Measurements from ENCODE around the gene ARHGEF37. TPM values are rescaled to one million over a fixed set of nuclear protein-coding genes. Genes with fewer than 3 reads are reported as not detected.

The ARHGEF37 gene
- total and polyA plus RNA-seq, 2 donors from 2014 or later: 6.9 to 21.8 TPM

- H3K27ac ChIP-seq (ENCODE audit: low read depth in 2 of 2, low read length in 2 of 2): no peak overlapping the region
- intact Hi-C loops (cut with DNase I): no loop called here
- FAIRE-seq: no peak
Measured at GRCh38 chr5:149674686-149675085, 93.4 kb downstream of the ARHGEF37 start.

GRCh38 chr5:149675610-149676201 lies 94.4 kb downstream of the ARHGEF37 start:
- no peak for TF ChIP-seq CTCF (IDR thresholded peaks at IDR 0.05; ENCODE audit: borderline replicate concordance, extremely low read depth, insufficient read depth)

More at GRCh38 chr5:149674686-149675085, 93.4 kb downstream of the ARHGEF37 start:
- Histone ChIP-seq H3K4me3 (ENCODE audit: low read length in 3 of 3) (no peak overlapping the region), H3K27me3 (ENCODE audit: control insufficient read depth, insufficient read depth, low read length) (no peaks in the 10 kb centered on the region), H3K36me3 (ENCODE audit: control insufficient read depth in 2 of 3, insufficient read depth in 3 of 3, low read length in 3 of 3) (no peaks in the 10 kb centered on the region), H3K9me3 (ENCODE audit: control insufficient read depth in 2 of 3, insufficient read depth in 1 of 3, low read length in 3 of 3) (no peaks in the 10 kb centered on the region), H3K9ac (ENCODE audit: low read length in 3 of 3) (no peak overlapping the region), H3K4me1 (ENCODE audit: control insufficient read depth in 2 of 3, insufficient read depth in 2 of 3, low read depth in 1 of 3, low read length in 3 of 3) (peaks cover 0 to 9% (median 3%) of the 10 kb centered on the region in 3 donors)
- TF ChIP-seq CTCF (IDR thresholded peaks at IDR 0.05; ENCODE audit: borderline replicate concordance, extremely low read depth, insufficient read depth): no peak
- no peak for DNase-seq

GRCh38 chr5:149677731-149678130 lies 96.4 kb downstream of the ARHGEF37 start:
- no peak for TF ChIP-seq CTCF (IDR thresholded peaks at IDR 0.05; ENCODE audit: borderline replicate concordance, extremely low read depth, insufficient read depth)
- intact Hi-C loops (cut with DNase I): no loop called here
- Histone ChIP-seq H3K9ac (ENCODE audit: low read length in 3 of 3) (no peak overlapping the region), H3K27ac (ENCODE audit: low read depth in 2 of 2, low read length in 2 of 2) (no peak overlapping the region), H3K4me1 (ENCODE audit: control insufficient read depth in 2 of 3, insufficient read depth in 2 of 3, low read depth in 1 of 3, low read length in 3 of 3) (peaks cover 0 to 9% (median 3%) of the 10 kb centered on the region in 3 donors), H3K36me3 (ENCODE audit: control insufficient read depth in 2 of 3, insufficient read depth in 3 of 3, low read length in 3 of 3) (no peaks in the 10 kb centered on the region), H3K27me3 (ENCODE audit: control insufficient read depth, insufficient read depth, low read length) (no peaks in the 10 kb centered on the region), H3K9me3 (ENCODE audit: control insufficient read depth in 2 of 3, insufficient read depth in 1 of 3, low read length in 3 of 3) (no peaks in the 10 kb centered on the region), H3K4me3 (ENCODE audit: low read length in 3 of 3) (no peak overlapping the region)
- FAIRE-seq (no peak), DNase-seq (no peak)

More at GRCh38 chr5:149675610-149676201, 94.4 kb downstream of the ARHGEF37 start:
- FAIRE-seq: no peak
- H3K9me3 ChIP-seq (ENCODE audit: control insufficient read depth in 2 of 3, insufficient read depth in 1 of 3, low read length in 3 of 3): no peaks in the 10 kb centered on the region
- DNase-seq: peak in 3 of 5 donors; percentile 25 to 78 (median 38)
- no peak overlapping the region for H3K9ac ChIP-seq (ENCODE audit: low read length in 3 of 3)
- peaks cover 0 to 9% (median 3%) of the 10 kb centered on the region in 3 donors for H3K4me1 ChIP-seq (ENCODE audit: control insufficient read depth in 2 of 3, insufficient read depth in 2 of 3, low read depth in 1 of 3, low read length in 3 of 3)
- no peak overlapping the region for H3K4me3 ChIP-seq (ENCODE audit: low read length in 3 of 3)
- H3K36me3 ChIP-seq (ENCODE audit: control insufficient read depth in 2 of 3, insufficient read depth in 3 of 3, low read length in 3 of 3): no peaks in the 10 kb centered on the region
- no peak overlapping the region for H3K27ac ChIP-seq (ENCODE audit: low read depth in 2 of 2, low read length in 2 of 2)
- no peaks in the 10 kb centered on the region for H3K27me3 ChIP-seq (ENCODE audit: control insufficient read depth, insufficient read depth, low read length)
- intact Hi-C loops (cut with DNase I): no loop called here
